Measurements from ENCODE around the gene IFI44. TPM values are rescaled to one million over a fixed set of nuclear protein-coding genes. Genes with fewer than 3 reads are reported as not detected.

Gene IFI44
- total RNA-seq, 1 donor from 2014 or later = 80.5 TPM

DNA sequence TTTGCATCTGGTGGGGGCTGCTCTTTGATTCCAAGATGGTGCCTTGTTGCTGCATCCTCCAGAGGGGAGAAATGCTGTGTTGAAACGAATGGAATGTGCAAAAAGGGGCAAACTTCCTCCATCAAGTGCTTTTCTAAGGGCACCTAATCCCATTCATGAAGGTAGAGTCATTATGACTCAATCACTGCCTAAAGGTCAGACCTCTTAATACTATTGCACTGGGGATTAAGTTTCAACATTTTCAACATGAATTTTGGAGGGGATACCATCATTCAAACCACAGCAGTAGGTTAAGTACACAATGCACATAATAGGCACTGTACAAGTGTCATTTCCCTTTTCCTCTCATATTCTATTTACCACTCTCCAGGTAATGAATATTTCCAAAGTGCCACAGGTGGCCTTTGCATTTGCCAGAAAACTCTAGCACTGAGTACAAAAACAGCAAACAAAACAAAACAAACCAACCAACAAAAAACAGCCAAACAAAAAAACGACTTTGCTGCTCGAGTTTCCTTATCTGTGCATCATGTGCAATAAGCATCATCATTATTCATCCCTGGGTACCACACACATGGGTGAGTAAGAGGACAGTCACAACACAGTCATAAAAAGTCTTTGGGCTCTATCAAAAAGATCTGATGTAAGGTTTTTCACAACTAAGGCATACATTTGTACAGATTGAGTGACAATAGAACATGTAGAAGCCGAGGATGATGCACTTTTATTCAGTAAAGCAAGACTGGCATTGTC, 42.5 kb downstream of the IFI44 start:
- TF ChIP-seq, protein P1, sequence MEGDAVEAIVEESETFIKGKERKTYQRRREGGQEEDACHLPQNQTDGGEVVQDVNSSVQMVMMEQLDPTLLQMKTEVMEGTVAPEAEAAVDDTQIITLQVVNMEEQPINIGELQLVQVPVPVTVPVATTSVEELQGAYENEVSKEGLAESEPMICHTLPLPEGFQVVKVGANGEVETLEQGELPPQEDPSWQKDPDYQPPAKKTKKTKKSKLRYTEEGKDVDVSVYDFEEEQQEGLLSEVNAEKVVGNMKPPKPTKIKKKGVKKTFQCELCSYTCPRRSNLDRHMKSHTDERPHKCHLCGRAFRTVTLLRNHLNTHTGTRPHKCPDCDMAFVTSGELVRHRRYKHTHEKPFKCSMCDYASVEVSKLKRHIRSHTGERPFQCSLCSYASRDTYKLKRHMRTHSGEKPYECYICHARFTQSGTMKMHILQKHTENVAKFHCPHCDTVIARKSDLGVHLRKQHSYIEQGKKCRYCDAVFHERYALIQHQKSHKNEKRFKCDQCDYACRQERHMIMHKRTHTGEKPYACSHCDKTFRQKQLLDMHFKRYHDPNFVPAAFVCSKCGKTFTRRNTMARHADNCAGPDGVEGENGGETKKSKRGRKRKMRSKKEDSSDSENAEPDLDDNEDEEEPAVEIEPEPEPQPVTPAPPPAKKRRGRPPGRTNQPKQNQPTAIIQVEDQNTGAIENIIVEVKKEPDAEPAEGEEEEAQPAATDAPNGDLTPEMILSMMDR (IDR thresholded peaks at IDR 0.05) = no peak
- intact Hi-C loops (cut with DNase I) = no loop called here

DNA sequence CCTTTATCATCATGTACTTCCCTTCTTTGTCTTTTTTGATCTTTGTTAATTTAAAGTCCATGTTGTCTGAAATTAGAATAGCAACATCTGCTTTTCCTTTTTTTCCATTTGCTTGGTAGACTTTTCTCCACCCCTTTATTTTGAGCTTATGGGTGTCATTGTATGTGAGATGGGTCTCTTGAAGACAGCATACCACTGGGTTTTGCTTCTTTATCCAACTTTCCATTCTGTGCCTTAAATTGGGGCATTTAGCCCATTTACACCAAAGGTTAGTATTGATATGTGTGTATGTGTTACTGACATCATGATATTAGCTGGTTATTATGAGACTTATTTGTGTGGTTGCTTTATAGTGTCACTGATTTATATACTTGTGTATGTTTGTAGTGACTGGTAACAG, 50.2 kb downstream of the IFI44 start:
- H3K27me3 ChIP-seq (ENCODE audit: low read depth) = no peaks in the 10 kb centered on the region
- TF ChIP-seq, protein P1 (IDR thresholded peaks at IDR 0.05) = no peak
- ATAC-seq (no peak), DNase-seq (no peak)
- intact Hi-C loops (cut with DNase I) = no loop called here
- H3K4me1 ChIP-seq = no peaks in the 10 kb centered on the region
- no peak overlapping the region for H3K27ac ChIP-seq
- no peaks in the 10 kb centered on the region for H3K36me3 ChIP-seq
- no peak overlapping the region for H3K4me3 ChIP-seq
- H3K9me3 ChIP-seq = no peaks in the 10 kb centered on the region

More for the DNA sequence above, 42.5 kb downstream of the IFI44 start:
- H3K9me3 ChIP-seq = no peaks in the 10 kb centered on the region
- no peak for DNase-seq
- H3K4me1 ChIP-seq = no peaks in the 10 kb centered on the region
- ATAC-seq = no peak
- H3K27ac ChIP-seq = no peak overlapping the region
- no peaks in the 10 kb centered on the region for H3K36me3 ChIP-seq
- no peaks in the 10 kb centered on the region for H3K27me3 ChIP-seq (ENCODE audit: low read depth)
- no peak overlapping the region for H3K4me3 ChIP-seq

DNA sequence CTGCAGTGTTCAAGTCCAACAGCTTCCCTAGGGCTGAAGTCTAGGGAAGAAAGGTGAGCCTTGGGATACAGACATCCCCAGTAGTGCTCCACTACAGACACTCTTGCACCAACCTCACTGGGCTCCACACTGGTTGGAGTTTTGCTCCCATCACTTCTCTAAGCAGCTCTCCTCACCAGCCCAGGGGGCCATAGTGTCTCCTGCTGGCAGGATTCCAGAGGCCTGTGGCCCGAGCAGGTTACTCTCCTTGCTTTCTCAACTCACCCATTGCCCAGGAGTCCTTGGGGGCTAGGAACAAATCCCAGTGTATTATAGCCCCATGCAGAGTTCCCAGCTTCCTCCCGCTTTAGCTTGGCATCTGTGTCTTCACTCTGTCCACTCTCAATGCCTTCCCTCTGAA, 52.8 kb downstream of the IFI44 start:
- Histone ChIP-seq H3K4me1 (no peaks in the 10 kb centered on the region), H3K4me3 (no peak overlapping the region), H3K9me3 (no peaks in the 10 kb centered on the region), H3K27ac (no peak overlapping the region), H3K27me3 (ENCODE audit: low read depth) (no peaks in the 10 kb centered on the region), H3K36me3 (no peaks in the 10 kb centered on the region)
- intact Hi-C loops (cut with DNase I) = no loop called here
- TF ChIP-seq, protein P1 (IDR thresholded peaks at IDR 0.05) = no peak
- DNase-seq (no peak), ATAC-seq (no peak)

GRCh38 chr1:78703806-78704205, 54.2 kb downstream of the IFI44 start:
- Histone ChIP-seq H3K36me3 (no peaks in the 10 kb centered on the region), H3K27ac (no peak overlapping the region), H3K4me3 (no peak overlapping the region), H3K9me3 (no peaks in the 10 kb centered on the region), H3K27me3 (ENCODE audit: low read depth) (no peaks in the 10 kb centered on the region), H3K4me1 (no peaks in the 10 kb centered on the region)
- ATAC-seq (no peak), DNase-seq (no peak)
- TF ChIP-seq, protein P1 (IDR thresholded peaks at IDR 0.05) = no peak
- intact Hi-C loops (cut with DNase I) = no loop called here

DNA sequence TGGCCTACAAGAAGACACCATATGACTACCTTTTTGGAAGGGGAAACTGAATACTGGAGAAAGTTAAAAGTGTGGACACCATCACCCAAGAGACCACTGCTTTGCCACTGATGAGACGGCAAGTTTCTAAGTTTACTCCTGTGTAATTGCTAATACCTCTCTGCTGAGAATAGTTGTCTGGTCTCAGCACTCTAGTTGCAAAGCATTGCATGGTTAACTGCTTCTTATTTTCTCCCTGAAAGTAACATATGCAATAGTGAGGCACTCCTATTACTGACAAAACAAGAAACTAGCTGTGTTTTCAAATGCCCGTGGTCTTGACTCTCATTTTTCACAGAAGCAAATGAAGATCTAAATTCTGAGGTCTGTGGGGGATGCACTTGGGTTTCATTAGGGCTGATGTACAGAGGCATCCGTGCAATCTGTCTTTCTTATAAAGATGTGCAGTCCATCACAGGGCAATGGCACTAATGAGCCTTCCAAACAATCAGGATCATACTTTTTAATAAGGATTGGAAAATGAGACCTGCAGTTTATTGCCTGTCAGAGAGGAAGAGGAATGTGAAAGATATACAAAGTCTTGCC, 62.9 kb downstream of the IFI44 start:
- TF ChIP-seq, protein P1 (IDR thresholded peaks at IDR 0.05) = no peak
- intact Hi-C loops (cut with DNase I) = no loop called here
- no peak for ATAC-seq
- no peak for DNase-seq
- Histone ChIP-seq H3K27ac (no peak overlapping the region), H3K4me3 (no peak overlapping the region), H3K36me3 (no peaks in the 10 kb centered on the region), H3K9me3 (no peaks in the 10 kb centered on the region), H3K27me3 (ENCODE audit: low read depth) (no peaks in the 10 kb centered on the region), H3K4me1 (no peaks in the 10 kb centered on the region)

All from lower lobe of right lung (tissue), 2 donors.